ENCODE results near the gene ACSM6.

The ACSM6 gene

GRCh38 chr10:95178797-95179196 lies 15.2 kb upstream of the ACSM6 start:
- no peaks in the 10 kb centered on the region for H3K9me2 ChIP-seq (ENCODE audit: low read depth, low read length)
- no peaks in the 10 kb centered on the region for H3K4me1 ChIP-seq (ENCODE audit: insufficient read depth, low read length, severe bottlenecking)
- no peak overlapping the region for H3K4me3 ChIP-seq (ENCODE audit: low read depth, low read length, poor library complexity, severe bottlenecking)
- TF ChIP-seq EZH2 (IDR thresholded peaks at IDR 0.05; ENCODE audit: borderline replicate concordance, low read length) (no peak), CTCF (IDR thresholded peaks at IDR 0.05; ENCODE audit: low read length) (no peak)
- no peaks in the 10 kb centered on the region for H3F3A ChIP-seq (ENCODE audit: insufficient read depth, low read length)
- no peaks in the 10 kb centered on the region for H4K20me1 ChIP-seq (ENCODE audit: insufficient read depth, low read length)
- H3K79me2 ChIP-seq (ENCODE audit: insufficient read depth, low read length): no peaks in the 10 kb centered on the region
- no peak overlapping the region for H2AFZ ChIP-seq (ENCODE audit: low read length)
- H3K36me3 ChIP-seq (ENCODE audit: insufficient read depth, low read length): no peaks in the 10 kb centered on the region
- no peaks in the 10 kb centered on the region for H3K27me3 ChIP-seq (ENCODE audit: insufficient read depth, low read length)
- H3K9me3 ChIP-seq (ENCODE audit: low read length): no peaks in the 10 kb centered on the region
- no peak overlapping the region for H3K4me2 ChIP-seq (ENCODE audit: low read length)
- no peak overlapping the region for H3K9ac ChIP-seq (ENCODE audit: low read length)
- H3K27ac ChIP-seq (ENCODE audit: low read depth, low read length, poor library complexity, severe bottlenecking): no peak overlapping the region

GRCh38 chr10:95181726-95182125 lies 12.3 kb upstream of the ACSM6 start:
- Histone ChIP-seq H3K4me3 (ENCODE audit: low read depth, low read length, poor library complexity, severe bottlenecking) (no peak overlapping the region), H3K4me1 (ENCODE audit: insufficient read depth, low read length, severe bottlenecking) (peaks cover 3% of the 10 kb centered on the region), H3K27ac (ENCODE audit: low read depth, low read length, poor library complexity, severe bottlenecking) (no peak overlapping the region), H3K9me2 (ENCODE audit: low read depth, low read length) (no peaks in the 10 kb centered on the region), H4K20me1 (ENCODE audit: insufficient read depth, low read length) (no peaks in the 10 kb centered on the region), H3K9me3 (ENCODE audit: low read length) (no peaks in the 10 kb centered on the region), H3F3A (ENCODE audit: insufficient read depth, low read length) (no peaks in the 10 kb centered on the region), H3K27me3 (ENCODE audit: insufficient read depth, low read length) (no peaks in the 10 kb centered on the region), H2AFZ (ENCODE audit: low read length) (no peak overlapping the region), H3K4me2 (ENCODE audit: low read length) (no peak overlapping the region), H3K79me2 (ENCODE audit: insufficient read depth, low read length) (no peaks in the 10 kb centered on the region), H3K9ac (ENCODE audit: low read length) (no peak overlapping the region), H3K36me3 (ENCODE audit: insufficient read depth, low read length) (no peaks in the 10 kb centered on the region)
- TF ChIP-seq EZH2 (IDR thresholded peaks at IDR 0.05; ENCODE audit: borderline replicate concordance, low read length) (no peak), CTCF (IDR thresholded peaks at IDR 0.05; ENCODE audit: low read length) (no peak)

GRCh38 chr10:95183271-95184230 lies 10.5 kb upstream of the ACSM6 start:
- TF ChIP-seq EZH2 (IDR thresholded peaks at IDR 0.05; ENCODE audit: borderline replicate concordance, low read length): no peak
- peak; percentile 68 for TF ChIP-seq CTCF (IDR thresholded peaks at IDR 0.05; ENCODE audit: low read length)
- Histone ChIP-seq H3K4me3 (ENCODE audit: low read depth, low read length, poor library complexity, severe bottlenecking) (peak overlapping the region; percentile 61), H3K27ac (ENCODE audit: low read depth, low read length, poor library complexity, severe bottlenecking) (no peak overlapping the region), H3K4me2 (ENCODE audit: low read length) (peak overlapping the region; percentile 81), H3K36me3 (ENCODE audit: insufficient read depth, low read length) (no peaks in the 10 kb centered on the region), H3K79me2 (ENCODE audit: insufficient read depth, low read length) (no peaks in the 10 kb centered on the region), H2AFZ (ENCODE audit: low read length) (0 out of 2 replicates have a peak overlapping the region, but pooled peaks have one; percentile 48), H3F3A (ENCODE audit: insufficient read depth, low read length) (no peaks in the 10 kb centered on the region), H3K9me3 (ENCODE audit: low read length) (no peaks in the 10 kb centered on the region), H3K4me1 (ENCODE audit: insufficient read depth, low read length, severe bottlenecking) (peaks cover 3% of the 10 kb centered on the region), H3K9ac (ENCODE audit: low read length) (peak overlapping the region; percentile 50; the same call in 1 of the 2 replicates), H3K9me2 (ENCODE audit: low read depth, low read length) (no peaks in the 10 kb centered on the region), H3K27me3 (ENCODE audit: insufficient read depth, low read length) (no peaks in the 10 kb centered on the region), H4K20me1 (ENCODE audit: insufficient read depth, low read length) (no peaks in the 10 kb centered on the region)
